SU-DHL-6 (cell line): ENCODE data around the gene KLHL2.

ENCODE experiments used
- CTCF ChIP-seq: fragments of 200-600 bp; sonication (generic); IDR thresholded peaks from one replicate; pipeline ENCODE4 v1.5.1; 2017; ENCODE audit warnings: antibody characterized with exemption, mild to moderate bottlenecking, low read length, moderate library complexity; ENCODE audit not compliant: insufficient read depth, poor library complexity, severe bottlenecking
- EZH2phosphoT487 ChIP-seq: fragments of 200-600 bp; sonication (generic), shearing (Covaris generic); conservative IDR thresholded peaks from 2 replicates; pipeline ENCODE4 v1.6.1; 2018; ENCODE audit warnings: mild to moderate bottlenecking, antibody characterized with exemption, low read length, moderate library complexity, mixed read lengths

- no peak for TF ChIP-seq CTCF
- no peak for TF ChIP-seq EZH2phosphoT487
These were observed 21.9 kb upstream of the KLHL2 start for GRCh38 chr4:165185448-165185847.
